ENCODE results near the gene SCARF2.

Gene SCARF2

GRCh38 chr22:20463324-20464095 is 25.9 kb upstream of the SCARF2 start:
- H3K27ac ChIP-seq (replicated peaks), result peak overlapping the region; percentile 67
- H3K4me3 ChIP-seq (replicated peaks; ENCODE audit: insufficient read depth, low read length), result no peak overlapping the region
- H3K27me3 ChIP-seq (ENCODE audit: insufficient read depth, poor library complexity, severe bottlenecking), result no peaks in the 10 kb centered on the region
- TF ChIP-seq CTCF (IDR thresholded peaks at IDR 0.05; ENCODE audit: insufficient read depth, low read length), result no peak
- TF ChIP-seq SPI1 (IDR thresholded peaks at IDR 0.05; ENCODE audit: borderline replicate concordance, low read depth), result peak; percentile 96
- TF ChIP-seq GABPA (IDR thresholded peaks at IDR 0.05; ENCODE audit: low read depth), result no peak
- TF ChIP-seq REST (IDR thresholded peaks at IDR 0.05; ENCODE audit: insufficient replicate concordance, low read depth), result no peak
- TF ChIP-seq POLR2AphosphoS5 (IDR thresholded peaks at IDR 0.05; ENCODE audit: low read depth), result no peak
- DNase-seq (ENCODE audit: low read depth in 1 of 2, low spot score in 1 of 2), result peak in 1 of 2 experiments; percentile 75

GRCh38 chr22:20459862-20460261 is 22.2 kb upstream of the SCARF2 start:
- DNase-seq (ENCODE audit: low read depth in 1 of 2, low spot score in 1 of 2), result no peak
- H3K4me3 ChIP-seq (replicated peaks; ENCODE audit: insufficient read depth, low read length), result no peak overlapping the region
- TF ChIP-seq GABPA (IDR thresholded peaks at IDR 0.05; ENCODE audit: low read depth), result no peak
- TF ChIP-seq POLR2AphosphoS5 (IDR thresholded peaks at IDR 0.05; ENCODE audit: low read depth), result no peak
- TF ChIP-seq SPI1 (IDR thresholded peaks at IDR 0.05; ENCODE audit: borderline replicate concordance, low read depth), result no peak
- TF ChIP-seq CTCF (IDR thresholded peaks at IDR 0.05; ENCODE audit: insufficient read depth, low read length), result no peak
- no peak for TF ChIP-seq REST (IDR thresholded peaks at IDR 0.05; ENCODE audit: insufficient replicate concordance, low read depth)
- no peaks in the 10 kb centered on the region for H3K27me3 ChIP-seq (ENCODE audit: insufficient read depth, poor library complexity, severe bottlenecking)
- no peak overlapping the region for H3K27ac ChIP-seq (replicated peaks)

GRCh38 chr22:20459152-20459542 is 21.5 kb upstream of the SCARF2 start:
- TF ChIP-seq GABPA (IDR thresholded peaks at IDR 0.05; ENCODE audit: low read depth), result no peak
- no peak for TF ChIP-seq CTCF (IDR thresholded peaks at IDR 0.05; ENCODE audit: insufficient read depth, low read length)
- no peak for TF ChIP-seq POLR2AphosphoS5 (IDR thresholded peaks at IDR 0.05; ENCODE audit: low read depth)
- Histone ChIP-seq H3K4me3 (replicated peaks; ENCODE audit: insufficient read depth, low read length) (no peak overlapping the region), H3K27me3 (ENCODE audit: insufficient read depth, poor library complexity, severe bottlenecking) (no peaks in the 10 kb centered on the region), H3K27ac (replicated peaks) (no peak overlapping the region)
- DNase-seq (ENCODE audit: low read depth in 1 of 2, low spot score in 1 of 2), result no peak
